Thyroid gland (tissue), 4 donors: ENCODE results near the gene EHMT1. TPM values are rescaled to one million over a fixed set of nuclear protein-coding genes. Genes with fewer than 3 reads are reported as not detected.
"Not testable (repeated sequence)": the region's sequence is repeated elsewhere in the genome, so short reads cannot be mapped to it uniquely, and the experiment has no call there.

Experiments used
- DNase-seq, 2 donors: peaks; one replicate each; pipeline ENCODE4 v3.0.0-alpha.2; 2019
- H3K27ac ChIP-seq, 3 donors: fragments of 200-600 bp; sonication (generic); 1 replicate in 2 of 3; 2 replicates in 1 of 3; pipeline ENCODE4 v1.5.1; 2016 to 2019; ENCODE audit warnings: mild to moderate bottlenecking in 1 of 3, moderate library complexity in 1 of 3
- H3K27me3 ChIP-seq: fragments of 200-600 bp; sonication (generic); one replicate; pipeline ENCODE4 v1.5.1; 2019
- H3K36me3 ChIP-seq, 2 donors: fragments of 200-600 bp; sonication (generic); one replicate each; pipeline ENCODE4 v1.5.1; 2016 to 2019
- H3K4me1 ChIP-seq, 2 donors: fragments of 200-600 bp; sonication (generic); one replicate each; pipeline ENCODE4 v1.5.1; 2017 to 2019
- H3K4me3 ChIP-seq, 3 donors: fragments of 200-600 bp; sonication (generic); replicated peaks in 1 of 3; 1 replicate in 2 of 3; 2 replicates in 1 of 3; pipeline ENCODE4 v1.5.1; 2016; ENCODE audit warnings: mild to moderate bottlenecking in 1 of 3
- H3K9me3 ChIP-seq: fragments of 200-600 bp; sonication (generic); one replicate; pipeline ENCODE4 v1.5.1; 2017
- CTCF ChIP-seq, 6 experiments: fragments of 200-600 bp in 3 of 6; fragments of 450-650 bp in 3 of 6; sonication (generic) in 3 of 6; IDR thresholded peaks; one replicate each; pipeline ENCODE4 v1.5.1; 2016 to 2019; ENCODE audit warnings: antibody characterized with exemption in 6 of 6, mild to moderate bottlenecking in 2 of 6, inconsistent platforms in 1 of 6, moderate library complexity in 1 of 6
- POLR2A ChIP-seq, 2 donors: fragments of 450-650 bp; IDR thresholded peaks; one replicate each; pipeline ENCODE4 v1.6.1; 2017; ENCODE audit warnings: antibody characterized with exemption in 2 of 2, mild to moderate bottlenecking in 2 of 2, moderate library complexity in 1 of 2
- WGBS, 2 donors: methylation state at CpG; one replicate each; pipeline ENCODE4 v1.1.5; 2017; 5-methylcytosine and 5-hydroxymethylcytosine counted together
- intact Hi-C: fragments of 100-400 bp; cut with DNase I; formaldehyde crosslinking; loops from one replicate; pipeline ENCODE4 v1.15.1; 2023
- total RNA-seq, 4 donors: library from RNA; depleted of rRNA; stranded (reverse); fragments of >200 nt; gene quantifications; one replicate each; pipeline ENCODE4 v1.2.3, GENCODE V29; 2016

Gene EHMT1
- total RNA-seq, 4 donors from 2014 or later: 56.8 to 99.5 (median 94.4) TPM

GRCh38 chr9:137593176-137593575 lies 25.6 kb upstream of the EHMT1 start:
- no peaks in the 10 kb centered on the region for H3K9me3 ChIP-seq
- peaks cover 10 to 31% of the 10 kb centered on the region in 2 donors for H3K4me1 ChIP-seq
- H3K4me3 ChIP-seq: no peak overlapping the region
- TF ChIP-seq CTCF (IDR thresholded peaks at IDR 0.05): no peak
- TF ChIP-seq POLR2A (IDR thresholded peaks at IDR 0.05): no peak
- WGBS, 2 donors: 29 to 54% methylated on average over 12 of the region's 12 CpGs
- H3K27me3 ChIP-seq: no peaks in the 10 kb centered on the region
- DNase-seq: peak; percentile 93 to 94
- H3K27ac ChIP-seq: peak overlapping the region; percentile 0 to 78 (median 68)
- intact Hi-C loops: no loop called here
- no peaks in the 10 kb centered on the region for H3K36me3 ChIP-seq

GRCh38 chr9:137596577-137596976 lies 22.2 kb upstream of the EHMT1 start:
- H3K27me3 ChIP-seq, H3K27ac ChIP-seq, H3K4me3 ChIP-seq, DNase-seq, H3K36me3 ChIP-seq, H3K9me3 ChIP-seq, intact Hi-C loops: not testable (repeated sequence)
- H3K4me1 ChIP-seq: peaks cover 0 to 15% of the 10 kb centered on the region in 2 donors
- 95 to 96% methylated on average over 7 of the region's 7 CpGs for WGBS, 2 donors

GRCh38 chr9:137598943-137599342 lies 19.9 kb upstream of the EHMT1 start:
- H3K9me3 ChIP-seq: no peaks in the 10 kb centered on the region

GRCh38 chr9:137602661-137603060 lies 16.1 kb upstream of the EHMT1 start:
- no peak overlapping the region for H3K27ac ChIP-seq
- H3K4me3 ChIP-seq: no peak overlapping the region
- H3K9me3 ChIP-seq: no peaks in the 10 kb centered on the region
- H3K4me1 ChIP-seq: peaks cover 21 to 22% of the 10 kb centered on the region in 2 donors
- no peaks in the 10 kb centered on the region for H3K27me3 ChIP-seq
- no peak for DNase-seq
- 23 to 33% methylated on average over 3 of the region's 3 CpGs for WGBS, 2 donors
- TF ChIP-seq POLR2A (IDR thresholded peaks at IDR 0.05) (no peak), CTCF (IDR thresholded peaks at IDR 0.05) (no peak)
- intact Hi-C loops: no loop called here
- H3K36me3 ChIP-seq: no peaks in the 10 kb centered on the region

More at GRCh38 chr9:137598943-137599342, 19.9 kb upstream of the EHMT1 start:
- no peak for TF ChIP-seq CTCF (IDR thresholded peaks at IDR 0.05)
- TF ChIP-seq POLR2A (IDR thresholded peaks at IDR 0.05): no peak
- intact Hi-C loops: no loop called here
- Histone ChIP-seq H3K4me1 (peaks cover 0 to under 1% of the 10 kb centered on the region in 2 donors), H3K27me3 (no peaks in the 10 kb centered on the region), H3K36me3 (no peaks in the 10 kb centered on the region), H3K4me3 (no peak overlapping the region), H3K27ac (no peak overlapping the region)
- 78 to 81% methylated on average over 8 of the region's 8 CpGs for WGBS, 2 donors
- no peak for DNase-seq

GRCh38 chr9:137603879-137604278 lies 14.9 kb upstream of the EHMT1 start:
- Histone ChIP-seq H3K4me3 (no peak overlapping the region), H3K27me3 (no peaks in the 10 kb centered on the region), H3K4me1 (peaks cover 24 to 26% of the 10 kb centered on the region in 2 donors), H3K9me3 (no peaks in the 10 kb centered on the region), H3K36me3 (no peaks in the 10 kb centered on the region), H3K27ac (peak overlapping the region in 1 of 3 donors; percentile 68)
- no peak for TF ChIP-seq POLR2A (IDR thresholded peaks at IDR 0.05)
- TF ChIP-seq CTCF (IDR thresholded peaks at IDR 0.05): no peak
- no peak for DNase-seq
- intact Hi-C loops: no loop called here
- 85 to 87% methylated on average over 11 to 13 of the region's 13 CpGs for WGBS, 2 donors
